SW 1271 (cell line): Measurements from ENCODE around the gene SPTB.
A peak's percentile ranks its signal among the peaks of the same experiment; 100 is the strongest.
"Not testable (repeated sequence)": the region's sequence is repeated elsewhere in the genome, so short reads cannot be mapped to it uniquely, and the experiment has no call there.

Experiments
- DNase-seq, 2 experiments: peaks; one replicate each; lab custom pipeline; 2025; lab: John Stamatoyannopoulos, UW

The SPTB gene

GRCh38 chr14:64821651-64822050, 58.1 kb downstream of the SPTB start:
- no peak for DNase-seq

- no peak for DNase-seq
Measured at GRCh38 chr14:64818151-64818550, 61.6 kb downstream of the SPTB start.

- no peak for DNase-seq
Measured at GRCh38 chr14:64817631-64818030, 62.1 kb downstream of the SPTB start.

GRCh38 chr14:64816221-64816783, 63.4 kb downstream of the SPTB start:
- DNase-seq = no peak

- DNase-seq = no peak
Measured at GRCh38 chr14:64815257-64815656, 64.5 kb downstream of the SPTB start.

- no peak for DNase-seq
Measured at GRCh38 chr14:64812412-64812811, 67.3 kb downstream of the SPTB start.

- no peak for DNase-seq
Measured at GRCh38 chr14:64811676-64812075, 68.0 kb downstream of the SPTB start.

- no peak for DNase-seq
Measured at GRCh38 chr14:64808449-64808848, 71.3 kb downstream of the SPTB start.

GRCh38 chr14:64807551-64807950, 72.2 kb downstream of the SPTB start:
- no peak for DNase-seq

GRCh38 chr14:64806862-64807495, 72.7 kb downstream of the SPTB start:
- DNase-seq = no peak

- DNase-seq = no peak
Measured at GRCh38 chr14:64806202-64806861, 73.4 kb downstream of the SPTB start.

GRCh38 chr14:64805646-64806045, 74.1 kb downstream of the SPTB start:
- not testable (repeated sequence) for DNase-seq

- DNase-seq = no peak
Measured at GRCh38 chr14:64804754-64805260, 74.9 kb downstream of the SPTB start.

GRCh38 chr14:64801800-64802199, 77.9 kb downstream of the SPTB start:
- peak in 1 of 2 experiments; percentile 12 for DNase-seq

GRCh38 chr14:64801046-64801445, 78.7 kb downstream of the SPTB start:
- no peak for DNase-seq

- peak in 1 of 2 experiments; percentile 27 for DNase-seq
Measured at GRCh38 chr14:64800000-64800399, 79.7 kb downstream of the SPTB start.

GRCh38 chr14:64799555-64799954, 80.2 kb downstream of the SPTB start:
- DNase-seq = no peak

- DNase-seq = no peak
Measured at GRCh38 chr14:64796369-64796768, 83.3 kb downstream of the SPTB start.

GRCh38 chr14:64795921-64796320, 83.8 kb downstream of the SPTB start:
- no peak for DNase-seq

- DNase-seq = no peak
Measured at GRCh38 chr14:64795211-64795610, 84.5 kb downstream of the SPTB start.

GRCh38 chr14:64792871-64793560, 86.7 kb downstream of the SPTB start:
- no peak for DNase-seq

- no peak for DNase-seq
Measured at GRCh38 chr14:64792231-64792630, 87.5 kb downstream of the SPTB start.

- no peak for DNase-seq
Measured at GRCh38 chr14:64790478-64790877, 89.2 kb downstream of the SPTB start.
